Calu3 (cell line): ENCODE measurements around the gene SSBP2. TPM values are rescaled to one million over a fixed set of nuclear protein-coding genes. Genes with fewer than 3 reads are reported as not detected.

Source experiments
- BruUV-seq: library from RNA; stranded (reverse); fragments of 400-500 nt; replicated peaks from 2 replicates; lab custom pipeline; 2021; lab: Mats Ljungman, UMichigan
- CTCF ChIA-PET: fragments of 300-600 bp; sonication (Branson Sonifier 250); formaldehyde crosslinking; loops from one replicate; lab custom pipeline; 2022; ENCODE audit warnings: antibody characterized with exemption; lab: Charles Lee
- DNase-seq: peaks from one replicate; pipeline ENCODE4 v3.0.0; 2022
- H3K27ac Mint-ChIP-seq: one replicate; pipeline ENCODE4 v1.8.0; 2022; ENCODE audit warnings: mixed read lengths; ENCODE audit not compliant: unreplicated experiment
- H3K27me3 Mint-ChIP-seq: one replicate; pipeline ENCODE4 v1.8.0; 2022; ENCODE audit warnings: mixed read lengths; ENCODE audit not compliant: unreplicated experiment
- H3K36me3 Mint-ChIP-seq: one replicate; pipeline ENCODE4 v1.8.0; 2022; ENCODE audit warnings: mild to moderate bottlenecking, moderate library complexity, mixed read lengths; ENCODE audit not compliant: insufficient read depth, unreplicated experiment
- H3K4me1 Mint-ChIP-seq: one replicate; pipeline ENCODE4 v1.8.0; 2022; ENCODE audit warnings: mild to moderate bottlenecking, low read depth, mixed read lengths; ENCODE audit not compliant: unreplicated experiment
- H3K4me3 Mint-ChIP-seq: one replicate; pipeline ENCODE4 v1.8.0; 2022; ENCODE audit warnings: mild to moderate bottlenecking, low read depth, moderate library complexity, mixed read lengths; ENCODE audit not compliant: unreplicated experiment
- H3K9me3 Mint-ChIP-seq: one replicate; pipeline ENCODE4 v1.8.0; 2022; ENCODE audit warnings: low read depth, mixed read lengths; ENCODE audit not compliant: unreplicated experiment
- intact Hi-C: fragments of 100-400 bp; cut with micrococcal nuclease; formaldehyde crosslinking; loops from one replicate; pipeline ENCODE4 v1.10.0; 2022; ENCODE audit not compliant: unreplicated experiment
- total RNA-seq: library from RNA; stranded (reverse); gene quantifications from 2 replicates; pipeline ENCODE4 v1.2.3, GENCODE V29; 2022
- TF ChIP-seq, protein P1 (sequence below): fragments of 200-600 bp; IDR thresholded peaks from one replicate; pipeline ENCODE4 v1.8.0; 2022; ENCODE audit warnings: antibody characterized with exemption; ENCODE audit not compliant: unreplicated experiment

Gene SSBP2
- total RNA-seq, 1 experiment from 2014 or later = 18.9 TPM

DNA sequence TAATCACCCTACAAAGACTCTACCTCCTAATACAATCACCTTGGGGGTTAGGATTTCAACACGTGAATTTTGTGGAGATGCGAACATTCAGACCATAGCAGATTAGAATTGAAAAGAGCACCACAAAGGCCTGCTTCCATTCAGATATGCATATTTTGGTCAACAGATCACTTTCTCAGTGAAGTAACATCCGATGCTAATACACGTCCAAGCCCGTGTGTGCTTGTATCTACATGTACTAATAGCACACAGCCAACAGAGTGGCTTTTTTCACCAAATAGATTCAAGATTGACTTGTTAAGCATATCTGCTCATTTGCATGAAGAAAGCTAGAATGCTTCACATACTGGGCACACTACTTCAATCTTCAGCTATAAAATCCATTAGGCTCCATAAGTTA lies 35.6 kb upstream of the SSBP2 start:
- BruUV-seq = no TSS peak
- Mint-ChIP-seq H3K4me3 (no peak overlapping the region), H3K9me3 (no peaks in the 10 kb centered on the region), H3K27me3 (no peaks in the 10 kb centered on the region), H3K27ac (no peak overlapping the region), H3K4me1 (no peaks in the 10 kb centered on the region), H3K36me3 (no peaks in the 10 kb centered on the region)
- TF ChIP-seq, protein P1, sequence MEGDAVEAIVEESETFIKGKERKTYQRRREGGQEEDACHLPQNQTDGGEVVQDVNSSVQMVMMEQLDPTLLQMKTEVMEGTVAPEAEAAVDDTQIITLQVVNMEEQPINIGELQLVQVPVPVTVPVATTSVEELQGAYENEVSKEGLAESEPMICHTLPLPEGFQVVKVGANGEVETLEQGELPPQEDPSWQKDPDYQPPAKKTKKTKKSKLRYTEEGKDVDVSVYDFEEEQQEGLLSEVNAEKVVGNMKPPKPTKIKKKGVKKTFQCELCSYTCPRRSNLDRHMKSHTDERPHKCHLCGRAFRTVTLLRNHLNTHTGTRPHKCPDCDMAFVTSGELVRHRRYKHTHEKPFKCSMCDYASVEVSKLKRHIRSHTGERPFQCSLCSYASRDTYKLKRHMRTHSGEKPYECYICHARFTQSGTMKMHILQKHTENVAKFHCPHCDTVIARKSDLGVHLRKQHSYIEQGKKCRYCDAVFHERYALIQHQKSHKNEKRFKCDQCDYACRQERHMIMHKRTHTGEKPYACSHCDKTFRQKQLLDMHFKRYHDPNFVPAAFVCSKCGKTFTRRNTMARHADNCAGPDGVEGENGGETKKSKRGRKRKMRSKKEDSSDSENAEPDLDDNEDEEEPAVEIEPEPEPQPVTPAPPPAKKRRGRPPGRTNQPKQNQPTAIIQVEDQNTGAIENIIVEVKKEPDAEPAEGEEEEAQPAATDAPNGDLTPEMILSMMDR = no peak
- DNase-seq = no peak
- intact Hi-C loops = no loop called here
- CTCF ChIA-PET = interaction anchor here (0.7 kb wide), 1 partner anchor 11 kb away, joined by 3 read pairs; no protein-coding TSS in a partner anchor

DNA sequence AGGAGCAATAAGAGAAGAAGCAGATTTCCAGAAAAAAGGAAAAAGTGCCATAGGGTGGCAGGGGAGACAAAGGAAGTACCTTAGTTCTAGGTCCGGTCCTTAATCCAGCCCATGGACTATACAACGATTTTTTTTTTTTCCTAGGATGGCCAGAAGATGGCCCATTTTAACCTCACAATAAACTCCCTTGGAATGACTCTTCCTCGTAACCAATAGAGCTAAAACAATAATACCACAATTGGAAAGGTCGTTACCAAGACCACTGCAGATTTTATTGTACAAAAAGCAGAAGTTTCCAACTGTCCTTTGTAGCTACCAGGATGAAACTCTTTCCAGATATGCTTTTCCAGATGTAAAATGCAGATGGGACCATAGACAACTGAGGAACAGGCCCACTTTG lies 34.4 kb upstream of the SSBP2 start:
- DNase-seq = no peak
- TF ChIP-seq, protein P1 = no peak
- Mint-ChIP-seq H3K36me3 (no peaks in the 10 kb centered on the region), H3K4me1 (no peaks in the 10 kb centered on the region), H3K4me3 (no peak overlapping the region), H3K9me3 (no peaks in the 10 kb centered on the region), H3K27ac (no peak overlapping the region), H3K27me3 (no peaks in the 10 kb centered on the region)
- BruUV-seq = no TSS peak
- intact Hi-C loops = no loop called here
- CTCF ChIA-PET = interaction anchor here (0.6 to 0.9 kb wide), 2 partner anchors 380 to 699 kb away, joined by 3 to 5 read pairs; no protein-coding TSS in a partner anchor

DNA sequence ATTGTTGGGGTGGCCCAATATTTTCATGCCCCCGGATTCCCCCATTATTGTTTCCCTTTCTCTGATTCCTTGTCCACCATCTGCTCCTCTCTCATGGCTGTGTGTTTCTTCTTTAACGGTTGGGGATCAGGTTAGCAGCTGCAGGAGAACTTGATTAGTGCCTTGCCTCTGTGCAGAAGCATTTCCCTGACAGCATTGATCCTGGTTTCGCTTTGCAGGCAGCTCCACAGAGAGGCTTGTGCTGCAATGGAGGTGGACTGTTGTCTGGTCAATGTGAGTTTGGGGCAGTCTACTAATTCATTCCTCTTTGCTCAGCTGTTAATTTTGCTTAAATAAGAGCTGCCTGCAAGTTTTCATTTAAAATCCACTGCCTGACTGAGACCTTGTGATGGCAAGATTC lies 32.5 kb upstream of the SSBP2 start:
- Mint-ChIP-seq H3K9me3 (no peaks in the 10 kb centered on the region), H3K27me3 (no peaks in the 10 kb centered on the region), H3K4me1 (peaks cover 15% of the 10 kb centered on the region), H3K27ac (no peak overlapping the region), H3K4me3 (no peak overlapping the region), H3K36me3 (no peaks in the 10 kb centered on the region)
- no TSS peak for BruUV-seq
- TF ChIP-seq, protein P1 = no peak
- intact Hi-C loops = no loop called here
- no peak for DNase-seq
- CTCF ChIA-PET = no interaction called here

DNA sequence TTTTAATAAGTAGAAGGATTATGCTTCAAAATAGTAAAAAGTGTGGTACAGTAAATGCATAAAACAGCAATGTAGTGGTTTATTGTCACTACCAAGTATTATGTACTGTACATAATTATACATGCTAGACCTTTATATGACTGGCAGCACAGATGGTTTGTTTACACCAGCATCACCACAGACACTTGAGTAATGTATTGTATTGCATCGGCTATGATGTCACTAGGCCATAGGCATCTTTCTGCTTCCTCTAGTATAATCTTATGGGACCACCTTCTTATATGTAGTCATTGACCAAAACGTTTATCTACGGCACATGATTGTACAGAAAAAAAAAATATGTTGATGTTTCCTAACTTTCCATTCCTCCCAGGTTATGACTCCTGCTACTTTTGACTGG lies 31.9 kb upstream of the SSBP2 start:
- Mint-ChIP-seq H3K9me3 (no peaks in the 10 kb centered on the region), H3K27me3 (no peaks in the 10 kb centered on the region), H3K4me3 (no peak overlapping the region), H3K27ac (no peak overlapping the region), H3K4me1 (peaks cover 16% of the 10 kb centered on the region), H3K36me3 (no peaks in the 10 kb centered on the region)
- no TSS peak for BruUV-seq
- intact Hi-C loops = no loop called here
- no peak for DNase-seq
- CTCF ChIA-PET = interaction anchor here (0.6 kb wide), 1 partner anchor 27 kb away, joined by 8 read pairs; no protein-coding TSS in a partner anchor
- TF ChIP-seq, protein P1 = no peak
